GM06990 (cell line): ENCODE measurements around the gene CTTNBP2.

Experiments used
- DNase-seq: peaks from one replicate; pipeline ENCODE4 v3.0.0-alpha.2; 2011; ENCODE audit not compliant: insufficient read length; ENCODE audit errors: extremely low read depth
- H3K27me3 ChIP-seq: replicated peaks from 2 replicates; pipeline ENCODE4 v1.6.0; 2011; ENCODE audit warnings: low read length; ENCODE audit not compliant: control insufficient read depth, insufficient read depth
- H3K36me3 ChIP-seq: 2 replicates; pipeline ENCODE4 v1.5.1; 2011; ENCODE audit warnings: low read length; ENCODE audit not compliant: control insufficient read depth, insufficient read depth
- H3K4me3 ChIP-seq: replicated peaks from 2 replicates; pipeline ENCODE4 v1.5.1; 2011; ENCODE audit warnings: low read depth, mild to moderate bottlenecking, control low read depth, low read length
- TF ChIP-seq, protein P1 (sequence below): IDR thresholded peaks from 2 replicates; pipeline ENCODE4 v1.5.1; 2011; ENCODE audit warnings: low read length, control low read depth, mild to moderate bottlenecking, inconsistent platforms; ENCODE audit not compliant: insufficient read depth, poor library complexity, severe bottlenecking

The CTTNBP2 gene

DNA sequence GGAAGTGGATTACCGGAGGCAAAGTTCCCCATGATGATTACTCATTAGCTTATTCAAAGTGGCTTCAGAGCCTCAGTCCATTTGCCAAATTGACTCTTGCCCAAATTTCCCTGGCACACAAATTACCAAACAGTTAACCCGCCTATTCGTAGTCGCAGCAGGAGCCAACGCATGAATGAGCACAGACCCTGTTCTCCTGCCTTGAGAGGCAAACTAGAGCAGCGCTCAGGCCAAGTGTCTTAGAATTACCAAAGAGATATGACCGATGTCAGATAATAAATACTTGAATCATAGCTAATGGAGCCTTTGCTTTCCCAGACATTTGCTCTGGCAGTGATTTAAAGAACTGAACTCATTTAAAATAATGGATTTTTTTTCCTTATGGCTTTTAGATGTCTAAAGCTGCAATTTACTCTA, 64.9 kb downstream of the CTTNBP2 start:
- no peak overlapping the region for H3K4me3 ChIP-seq
- peaks cover 3% of the 10 kb centered on the region; the same call in 1 of the 2 replicates for H3K27me3 ChIP-seq
- TF ChIP-seq, protein P1, sequence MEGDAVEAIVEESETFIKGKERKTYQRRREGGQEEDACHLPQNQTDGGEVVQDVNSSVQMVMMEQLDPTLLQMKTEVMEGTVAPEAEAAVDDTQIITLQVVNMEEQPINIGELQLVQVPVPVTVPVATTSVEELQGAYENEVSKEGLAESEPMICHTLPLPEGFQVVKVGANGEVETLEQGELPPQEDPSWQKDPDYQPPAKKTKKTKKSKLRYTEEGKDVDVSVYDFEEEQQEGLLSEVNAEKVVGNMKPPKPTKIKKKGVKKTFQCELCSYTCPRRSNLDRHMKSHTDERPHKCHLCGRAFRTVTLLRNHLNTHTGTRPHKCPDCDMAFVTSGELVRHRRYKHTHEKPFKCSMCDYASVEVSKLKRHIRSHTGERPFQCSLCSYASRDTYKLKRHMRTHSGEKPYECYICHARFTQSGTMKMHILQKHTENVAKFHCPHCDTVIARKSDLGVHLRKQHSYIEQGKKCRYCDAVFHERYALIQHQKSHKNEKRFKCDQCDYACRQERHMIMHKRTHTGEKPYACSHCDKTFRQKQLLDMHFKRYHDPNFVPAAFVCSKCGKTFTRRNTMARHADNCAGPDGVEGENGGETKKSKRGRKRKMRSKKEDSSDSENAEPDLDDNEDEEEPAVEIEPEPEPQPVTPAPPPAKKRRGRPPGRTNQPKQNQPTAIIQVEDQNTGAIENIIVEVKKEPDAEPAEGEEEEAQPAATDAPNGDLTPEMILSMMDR: no peak
- no peak for DNase-seq
- H3K36me3 ChIP-seq: no peaks in the 10 kb centered on the region

DNA sequence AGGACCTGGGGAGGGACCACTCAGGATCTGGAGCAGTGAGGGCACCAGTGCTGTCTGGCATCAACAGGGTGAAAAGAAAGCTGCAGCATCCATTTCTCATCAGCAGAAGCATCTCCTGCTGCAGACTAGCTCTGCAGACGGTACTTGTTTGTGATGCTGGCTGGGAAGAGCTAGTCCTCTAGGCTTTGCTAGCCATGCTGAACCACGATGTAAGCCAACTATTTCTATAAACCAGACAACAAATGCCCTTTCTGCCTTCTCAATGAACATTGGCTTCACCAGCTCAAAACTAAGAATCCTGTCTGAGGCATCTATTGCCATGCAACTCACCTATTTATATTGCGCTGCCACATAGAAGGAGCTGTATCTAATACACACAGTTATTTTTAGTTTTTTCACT, 65.6 kb downstream of the CTTNBP2 start:
- DNase-seq: no peak
- Histone ChIP-seq H3K4me3 (no peak overlapping the region), H3K27me3 (peaks cover 3% of the 10 kb centered on the region; the same call in 1 of the 2 replicates), H3K36me3 (no peaks in the 10 kb centered on the region)
- TF ChIP-seq, protein P1: no peak

GRCh38 chr7:117806011-117806410, 67.2 kb downstream of the CTTNBP2 start:
- Histone ChIP-seq H3K27me3 (peaks cover 3% of the 10 kb centered on the region; the same call in 1 of the 2 replicates), H3K4me3 (no peak overlapping the region), H3K36me3 (no peaks in the 10 kb centered on the region)
- TF ChIP-seq, protein P1: no peak
- no peak for DNase-seq

GRCh38 chr7:117805241-117805640, 68.0 kb downstream of the CTTNBP2 start:
- TF ChIP-seq, protein P1: no peak
- H3K36me3 ChIP-seq: no peaks in the 10 kb centered on the region
- H3K4me3 ChIP-seq: no peak overlapping the region
- peaks cover 3% of the 10 kb centered on the region; the same call in 1 of the 2 replicates for H3K27me3 ChIP-seq
- no peak for DNase-seq

- Histone ChIP-seq H3K27me3 (peaks cover 3% of the 10 kb centered on the region; the same call in 1 of the 2 replicates), H3K36me3 (no peaks in the 10 kb centered on the region), H3K4me3 (no peak overlapping the region)
- no peak for DNase-seq
- TF ChIP-seq, protein P1: no peak
These were observed 69.8 kb downstream of the CTTNBP2 start for GRCh38 chr7:117803476-117803875.

GRCh38 chr7:117802660-117803059, 70.6 kb downstream of the CTTNBP2 start:
- Histone ChIP-seq H3K36me3 (no peaks in the 10 kb centered on the region), H3K4me3 (no peak overlapping the region), H3K27me3 (peaks cover 2% of the 10 kb centered on the region; the same call in 1 of the 2 replicates)
- no peak for DNase-seq
- TF ChIP-seq, protein P1: no peak
